HL-60 (cell line): ENCODE results near the gene PSMD8.

Experiments used
- CTCF ChIP-seq: IDR thresholded peaks from one replicate; pipeline ENCODE4 v1.5.1; 2011; ENCODE audit warnings: low read length, control low read depth, inconsistent platforms; ENCODE audit not compliant: insufficient read depth
- GABPA ChIP-seq: IDR thresholded peaks from 2 replicates; pipeline ENCODE4 v1.6.1; 2012; ENCODE audit warnings: low read depth
- POLR2AphosphoS5 ChIP-seq: IDR thresholded peaks from 2 replicates; pipeline ENCODE4 v1.6.1; 2012; ENCODE audit warnings: low read depth
- REST ChIP-seq: IDR thresholded peaks from 2 replicates; pipeline ENCODE4 v1.6.1; 2012; ENCODE audit warnings: low read depth; ENCODE audit not compliant: insufficient replicate concordance
- SPI1 ChIP-seq: IDR thresholded peaks from 2 replicates; pipeline ENCODE4 v1.6.1; 2012; ENCODE audit warnings: low read depth, mild to moderate bottlenecking, borderline replicate concordance

GRCh38 chr19:38420935-38421334 is 46.6 kb downstream of the PSMD8 start:
- TF ChIP-seq POLR2AphosphoS5 (no peak), CTCF (no peak), SPI1 (no peak), GABPA (no peak), REST (no peak)
